BLaER1 (cell line): ENCODE results near the gene CMTM8.

Experiments used
- H3K27ac ChIP-seq: shearing (Covaris generic); formaldehyde crosslinking; 2 replicates; pipeline ENCODE4 v1.8.1; 2022
- H3K27me3 ChIP-seq: shearing (Covaris generic); formaldehyde crosslinking; 2 replicates; pipeline ENCODE4 v1.8.1; 2022
- H3K36me3 ChIP-seq: shearing (Covaris generic); formaldehyde crosslinking; 2 replicates; pipeline ENCODE4 v1.8.1; 2022
- H3K4me1 ChIP-seq: shearing (Covaris generic); formaldehyde crosslinking; 2 replicates; pipeline ENCODE4 v1.8.1; 2022
- H3K4me2 ChIP-seq: shearing (Covaris generic); formaldehyde crosslinking; 2 replicates; pipeline ENCODE4 v1.8.1; 2022
- H3K4me3 ChIP-seq: shearing (Covaris generic); formaldehyde crosslinking; 2 replicates; pipeline ENCODE4 v1.8.1; 2022
- H3K9ac ChIP-seq: shearing (Covaris generic); formaldehyde crosslinking; 2 replicates; pipeline ENCODE4 v1.8.1; 2022
- H3K9me3 ChIP-seq: shearing (Covaris generic); formaldehyde crosslinking; 2 replicates; pipeline ENCODE4 v1.8.1; 2022
- H4K20me1 ChIP-seq: shearing (Covaris generic); formaldehyde crosslinking; 2 replicates; pipeline ENCODE4 v1.8.1; 2022
- Cebpa-rat ChIP-seq: shearing (Covaris generic); IDR thresholded peaks from 2 replicates; pipeline ENCODE4 v1.8.1; 2022

Gene CMTM8

DNA sequence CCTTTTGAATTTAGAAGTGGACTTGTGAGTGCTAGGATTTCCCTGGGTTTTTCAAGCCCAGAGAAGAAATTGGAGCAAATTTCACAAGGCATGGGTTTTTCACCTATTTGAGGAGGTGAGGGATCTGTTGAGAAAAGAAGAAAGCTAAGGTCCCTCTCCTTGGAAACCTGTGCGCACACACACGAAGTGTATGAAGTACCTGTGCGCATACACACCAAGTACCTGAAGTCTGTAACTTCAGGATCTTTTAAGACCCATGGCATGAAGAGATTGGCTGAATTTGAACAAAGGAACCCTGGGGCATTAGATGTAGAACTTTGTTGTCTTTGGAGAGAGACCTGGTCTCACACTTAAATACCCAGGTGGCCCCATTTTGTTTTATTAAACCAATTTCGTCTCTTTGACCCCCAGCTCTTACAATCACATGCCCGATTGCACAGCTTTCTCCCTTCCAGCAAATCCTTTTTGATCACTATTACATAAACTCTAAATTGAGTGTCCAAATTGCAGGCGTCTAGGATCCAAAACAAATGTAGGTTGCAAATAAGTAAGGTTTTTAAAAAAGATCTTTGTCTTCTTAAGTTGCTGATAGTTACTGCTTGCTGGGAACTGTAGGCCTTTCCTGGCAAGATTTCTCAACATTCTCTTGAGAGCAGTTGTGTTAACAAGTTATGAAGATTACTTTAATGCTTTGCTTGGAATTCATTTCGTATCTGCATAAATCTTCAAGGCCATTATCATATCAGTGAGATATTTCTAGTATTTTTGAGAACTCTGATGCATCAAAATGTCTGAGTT, 64.3 kb downstream of the CMTM8 start:
- TF ChIP-seq Cebpa-rat: no peak
- Histone ChIP-seq H3K4me1 (peaks cover 52% of the 10 kb centered on the region), H3K4me3 (peak overlapping the region; percentile 17; the same call in 1 of the 2 replicates), H3K27me3 (no peaks in the 10 kb centered on the region), H3K9me3 (no peaks in the 10 kb centered on the region), H4K20me1 (no peaks in the 10 kb centered on the region), H3K27ac (peak overlapping the region; percentile 64), H3K4me2 (peak overlapping the region; percentile 83), H3K36me3 (no peaks in the 10 kb centered on the region), H3K9ac (peak overlapping the region; percentile 54)

DNA sequence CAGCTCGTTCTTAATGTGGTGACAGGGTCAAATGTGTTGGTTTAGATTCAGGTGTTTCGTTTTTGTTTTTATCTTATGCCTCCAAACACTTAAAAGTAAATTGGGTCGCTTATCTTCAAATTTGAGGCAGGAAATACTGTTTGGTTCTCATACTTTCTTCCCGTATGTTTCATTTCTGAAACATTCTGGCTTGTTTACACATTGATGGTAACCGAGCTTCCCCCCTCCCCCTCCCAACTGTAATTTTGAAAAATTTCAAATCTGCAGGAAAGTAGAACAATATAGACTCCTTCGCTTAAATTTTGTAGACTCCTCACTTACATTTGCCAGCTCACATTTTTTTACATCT, 64.9 kb downstream of the CMTM8 start:
- Histone ChIP-seq H3K27ac (peak overlapping the region; percentile 64), H3K4me1 (peaks cover 56% of the 10 kb centered on the region), H3K36me3 (no peaks in the 10 kb centered on the region), H3K9me3 (no peaks in the 10 kb centered on the region), H3K4me2 (peak overlapping the region; percentile 83), H3K9ac (peak overlapping the region; percentile 54), H3K27me3 (no peaks in the 10 kb centered on the region), H3K4me3 (peak overlapping the region; percentile 17; the same call in 1 of the 2 replicates), H4K20me1 (no peaks in the 10 kb centered on the region)
- TF ChIP-seq Cebpa-rat: no peak

DNA sequence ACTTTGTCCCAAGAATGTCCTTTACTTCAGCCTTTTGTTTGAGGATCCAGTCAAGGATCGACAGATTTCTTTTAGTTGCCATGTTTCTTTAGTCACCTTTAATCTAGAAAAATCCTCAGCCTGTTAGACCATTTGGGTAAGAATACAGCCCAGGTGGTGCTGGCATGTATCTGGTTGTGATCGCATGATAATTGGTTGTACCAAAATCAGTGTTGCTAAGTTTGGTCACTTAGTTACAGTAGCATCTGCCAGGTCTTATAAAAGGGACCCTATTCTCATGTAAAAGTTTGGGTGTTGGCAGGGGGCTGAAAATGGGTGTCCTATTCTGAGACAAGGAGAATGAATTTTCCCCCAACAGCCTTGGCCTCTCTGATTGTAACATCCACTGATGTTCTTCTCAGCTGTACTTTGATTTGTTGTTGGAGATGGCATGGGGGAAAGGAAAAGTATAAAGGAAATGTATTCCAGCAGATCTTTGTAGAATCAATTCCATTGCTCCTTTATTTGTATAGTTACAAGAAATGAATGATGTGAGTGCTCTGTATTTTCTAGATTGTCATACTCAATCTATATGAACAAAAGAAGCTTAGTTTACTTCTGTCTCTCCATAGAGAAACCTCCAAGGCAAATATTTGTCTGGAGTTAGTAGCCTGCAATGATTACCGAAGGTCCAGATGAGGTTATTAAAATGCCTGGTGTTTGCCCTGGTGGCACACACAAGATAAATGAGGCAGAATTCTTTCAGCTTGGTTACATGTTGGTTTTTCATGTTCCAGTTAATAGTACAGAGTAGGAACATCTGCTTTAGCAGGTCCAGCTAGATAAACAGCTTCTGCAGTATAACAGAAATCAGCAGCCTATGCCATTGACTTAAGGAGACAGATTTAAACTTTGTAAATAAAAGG, 65.7 kb downstream of the CMTM8 start:
- H3K27ac ChIP-seq: peak overlapping the region; percentile 18; the same call in 1 of the 2 replicates
- no peaks in the 10 kb centered on the region for H3K27me3 ChIP-seq
- no peaks in the 10 kb centered on the region for H4K20me1 ChIP-seq
- H3K9ac ChIP-seq: no peak overlapping the region
- H3K4me1 ChIP-seq: peaks cover 59% of the 10 kb centered on the region
- no peak for TF ChIP-seq Cebpa-rat
- H3K9me3 ChIP-seq: no peaks in the 10 kb centered on the region
- H3K36me3 ChIP-seq: no peaks in the 10 kb centered on the region
- H3K4me2 ChIP-seq: peak overlapping the region; percentile 83
- no peak overlapping the region for H3K4me3 ChIP-seq

- Histone ChIP-seq H4K20me1 (no peaks in the 10 kb centered on the region), H3K4me2 (peak overlapping the region; percentile 83), H3K4me3 (no peak overlapping the region), H3K27ac (peak overlapping the region; percentile 28; the same call in 1 of the 2 replicates), H3K9ac (no peak overlapping the region), H3K36me3 (no peaks in the 10 kb centered on the region), H3K4me1 (peaks cover 71% of the 10 kb centered on the region), H3K9me3 (no peaks in the 10 kb centered on the region), H3K27me3 (no peaks in the 10 kb centered on the region)
- TF ChIP-seq Cebpa-rat: no peak
Measured at GRCh38 chr3:32305361-32305876, 66.9 kb downstream of the CMTM8 start.

- no peak for TF ChIP-seq Cebpa-rat
- Histone ChIP-seq H3K9ac (no peak overlapping the region), H3K4me2 (peak overlapping the region; percentile 83), H3K4me1 (peaks cover 77% of the 10 kb centered on the region), H4K20me1 (no peaks in the 10 kb centered on the region), H3K27ac (no peak overlapping the region), H3K27me3 (no peaks in the 10 kb centered on the region), H3K36me3 (no peaks in the 10 kb centered on the region), H3K9me3 (no peaks in the 10 kb centered on the region), H3K4me3 (no peak overlapping the region)
Measured at GRCh38 chr3:32306072-32306471, 67.6 kb downstream of the CMTM8 start.

DNA sequence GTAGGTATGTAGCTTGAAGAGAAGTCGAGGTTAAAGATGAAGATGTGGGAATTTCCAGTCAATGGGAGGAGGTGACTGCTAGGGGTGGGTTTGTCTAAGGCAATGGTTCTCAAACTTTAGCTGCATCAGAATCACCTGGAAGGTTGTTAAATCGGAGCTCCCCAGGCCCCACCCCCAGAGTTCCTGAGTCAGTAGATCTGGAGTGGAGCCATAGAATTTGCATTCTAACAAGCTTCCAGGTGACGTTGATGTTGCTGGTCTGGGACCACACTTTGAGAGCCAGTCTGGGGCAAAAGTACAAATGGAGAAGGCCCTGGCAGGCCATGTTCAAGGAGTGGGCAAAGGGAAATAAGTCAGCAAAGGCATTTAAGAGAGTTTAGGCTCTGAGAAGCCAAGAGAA, 69.1 kb downstream of the CMTM8 start:
- no peaks in the 10 kb centered on the region; the same call in 1 of the 2 replicates for H4K20me1 ChIP-seq
- no peaks in the 10 kb centered on the region for H3K36me3 ChIP-seq
- peaks cover 84% of the 10 kb centered on the region for H3K4me1 ChIP-seq
- no peaks in the 10 kb centered on the region for H3K27me3 ChIP-seq
- H3K4me3 ChIP-seq: no peak overlapping the region
- no peak overlapping the region for H3K9ac ChIP-seq
- H3K27ac ChIP-seq: no peak overlapping the region
- H3K4me2 ChIP-seq: 0 out of 2 replicates have a peak overlapping the region, but pooled peaks have one; percentile 12
- H3K9me3 ChIP-seq: no peaks in the 10 kb centered on the region
- no peak for TF ChIP-seq Cebpa-rat

GRCh38 chr3:32308378-32308777, 69.9 kb downstream of the CMTM8 start:
- no peaks in the 10 kb centered on the region for H3K9me3 ChIP-seq
- H3K36me3 ChIP-seq: no peaks in the 10 kb centered on the region

DNA sequence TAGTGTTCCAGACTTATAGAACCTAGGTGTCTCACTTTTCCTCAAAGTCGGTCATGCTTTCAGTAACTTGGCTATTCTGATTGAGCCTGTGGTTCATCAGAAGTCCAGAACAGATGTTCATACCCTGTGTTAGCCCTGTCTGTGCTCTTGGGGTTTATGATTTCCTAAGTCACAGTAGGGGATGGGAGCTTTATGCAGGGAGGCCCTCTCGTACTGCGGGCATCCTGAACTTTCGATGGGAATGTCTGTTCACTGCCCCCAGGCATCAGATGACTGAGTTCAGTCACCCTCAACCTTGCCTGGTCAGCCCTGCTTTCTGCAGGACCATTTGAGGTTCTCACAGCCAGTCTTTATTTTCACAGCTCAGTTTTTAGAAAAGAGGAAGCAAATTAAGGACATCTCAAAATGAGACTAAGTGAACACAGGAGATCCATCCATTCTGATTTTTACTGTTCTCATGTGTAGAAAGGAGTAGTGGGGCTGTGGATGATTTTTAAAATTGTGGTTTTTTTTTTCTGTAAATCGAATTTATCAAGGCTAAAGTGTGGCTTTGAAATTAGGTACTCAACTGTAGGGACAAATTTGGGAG, 71.3 kb downstream of the CMTM8 start:
- Histone ChIP-seq H3K9ac (no peak overlapping the region), H3K4me2 (peak overlapping the region; percentile 49), H3K4me3 (no peak overlapping the region), H3K27ac (no peak overlapping the region), H3K4me1 (peaks cover 80% of the 10 kb centered on the region), H3K36me3 (no peaks in the 10 kb centered on the region), H3K9me3 (no peaks in the 10 kb centered on the region), H4K20me1 (peaks cover 8% of the 10 kb centered on the region; the same call in 1 of the 2 replicates), H3K27me3 (no peaks in the 10 kb centered on the region)
- no peak for TF ChIP-seq Cebpa-rat

More at GRCh38 chr3:32308378-32308777, 69.9 kb downstream of the CMTM8 start:
- no peaks in the 10 kb centered on the region for H3K27me3 ChIP-seq
- no peak for TF ChIP-seq Cebpa-rat
- H3K4me3 ChIP-seq: no peak overlapping the region
- H4K20me1 ChIP-seq: peaks cover 6% of the 10 kb centered on the region; the same call in 1 of the 2 replicates
- no peak overlapping the region for H3K9ac ChIP-seq
- H3K4me2 ChIP-seq: no peak overlapping the region
- peaks cover 84% of the 10 kb centered on the region for H3K4me1 ChIP-seq
- no peak overlapping the region for H3K27ac ChIP-seq

DNA sequence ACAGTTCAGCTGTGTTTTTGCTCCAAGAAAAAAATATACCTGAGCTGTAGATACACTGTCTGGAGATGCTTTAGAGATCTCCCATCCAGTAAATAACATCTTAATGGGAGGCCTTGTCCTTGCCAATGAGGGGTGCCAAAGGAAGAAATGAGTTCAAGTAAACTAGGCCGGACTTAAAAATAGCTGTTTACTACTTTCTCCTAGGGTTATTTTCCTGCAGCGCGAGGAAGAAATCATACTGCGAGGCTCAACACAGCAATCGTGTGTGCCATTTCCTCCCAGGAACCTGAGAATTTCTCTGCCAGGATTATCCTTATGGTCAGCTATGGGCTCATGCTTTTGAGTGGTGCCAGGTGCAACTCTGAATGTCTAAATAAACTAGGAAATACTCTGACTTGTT, 71.9 kb downstream of the CMTM8 start:
- Histone ChIP-seq H3K9ac (no peak overlapping the region), H3K27ac (no peak overlapping the region), H3K4me1 (peaks cover 74% of the 10 kb centered on the region), H4K20me1 (peaks cover 8% of the 10 kb centered on the region; the same call in 1 of the 2 replicates), H3K36me3 (no peaks in the 10 kb centered on the region), H3K4me3 (no peak overlapping the region), H3K9me3 (no peaks in the 10 kb centered on the region), H3K4me2 (peak overlapping the region; percentile 49), H3K27me3 (no peaks in the 10 kb centered on the region)
- TF ChIP-seq Cebpa-rat: no peak
